Bone marrow (tissue), 2 donors: Measurements from ENCODE around the gene VAC14.

Source experiments
- DNase-seq, 2 donors: peaks; one replicate each; lab custom pipeline; 2025; lab: John Stamatoyannopoulos, UW

VAC14 gene

GRCh38 chr16:70708366-70709246 lies 92.4 kb downstream of the VAC14 start:
- DNase-seq = no peak

GRCh38 chr16:70706948-70707465 lies 94.0 kb downstream of the VAC14 start:
- DNase-seq = no peak

GRCh38 chr16:70705056-70705455 lies 95.9 kb downstream of the VAC14 start:
- no peak for DNase-seq

GRCh38 chr16:70704586-70704985 lies 96.4 kb downstream of the VAC14 start:
- DNase-seq = no peak

- no peak for DNase-seq
These were observed 97.0 kb downstream of the VAC14 start for GRCh38 chr16:70703835-70704381.

GRCh38 chr16:70703041-70703834 lies 97.7 kb downstream of the VAC14 start:
- no peak for DNase-seq

GRCh38 chr16:70702624-70703023 lies 98.3 kb downstream of the VAC14 start:
- no peak for DNase-seq

GRCh38 chr16:70701998-70702397 lies 99.0 kb downstream of the VAC14 start:
- DNase-seq = no peak

- DNase-seq = no peak
These were observed 99.4 kb downstream of the VAC14 start for GRCh38 chr16:70701596-70701995.

GRCh38 chr16:70701036-70701435 lies 99.9 kb downstream of the VAC14 start:
- no peak for DNase-seq

GRCh38 chr16:70700101-70701020 lies 100.6 kb downstream of the VAC14 start:
- no peak for DNase-seq

- DNase-seq = no peak
These were observed 101.3 kb downstream of the VAC14 start for GRCh38 chr16:70699696-70700095.

- no peak for DNase-seq
These were observed 102.1 kb downstream of the VAC14 start for GRCh38 chr16:70698901-70699300.

GRCh38 chr16:70697594-70698170 lies 103.3 kb downstream of the VAC14 start:
- no peak for DNase-seq

GRCh38 chr16:70696952-70697593 lies 103.9 kb downstream of the VAC14 start:
- DNase-seq = peak; percentile 25 to 90

GRCh38 chr16:70696355-70696754 lies 104.6 kb downstream of the VAC14 start:
- DNase-seq = no peak

- peak in 1 of 2 donors; percentile 52 for DNase-seq
These were observed 105.5 kb downstream of the VAC14 start for GRCh38 chr16:70695331-70696070.

GRCh38 chr16:70694868-70695218 lies 106.1 kb downstream of the VAC14 start:
- no peak for DNase-seq

GRCh38 chr16:70694088-70694867 lies 106.7 kb downstream of the VAC14 start:
- DNase-seq = no peak
